Skeletal muscle tissue (tissue), 4 donors: ENCODE measurements around the gene PPFIBP1. TPM values are rescaled to one million over a fixed set of nuclear protein-coding genes. Genes with fewer than 3 reads are reported as not detected.

ENCODE experiments used
- H3K27ac ChIP-seq: one replicate; pipeline ENCODE4 v1.7.0; 2013; ENCODE audit warnings: mild to moderate bottlenecking, low read depth, low read length, inconsistent platforms
- H3K27me3 ChIP-seq, 3 donors: one replicate each; pipeline ENCODE4 v1.7.0; 2013; ENCODE audit warnings: low read length in 3 of 3; ENCODE audit not compliant: control insufficient read depth in 3 of 3, insufficient read depth in 3 of 3
- H3K36me3 ChIP-seq, 3 donors: one replicate each; pipeline ENCODE4 v1.7.0; 2013; ENCODE audit warnings: low read length in 3 of 3; ENCODE audit not compliant: control insufficient read depth in 3 of 3, insufficient read depth in 3 of 3
- H3K4me1 ChIP-seq, 3 donors: one replicate each; pipeline ENCODE4 v1.7.0; 2013; ENCODE audit warnings: low read length in 3 of 3, mild to moderate bottlenecking in 3 of 3; ENCODE audit not compliant: control insufficient read depth in 3 of 3, insufficient read depth in 3 of 3
- H3K4me3 ChIP-seq, 3 donors: one replicate each; pipeline ENCODE4 v1.7.0; 2013; ENCODE audit warnings: low read length in 3 of 3
- H3K9ac ChIP-seq, 3 donors: one replicate each; pipeline ENCODE4 v1.7.0; 2013; ENCODE audit warnings: low read length in 3 of 3, mild to moderate bottlenecking in 3 of 3, moderate library complexity in 2 of 3, low read depth in 1 of 3
- H3K9me3 ChIP-seq, 3 donors: one replicate each; pipeline ENCODE4 v1.7.0; 2013; ENCODE audit warnings: low read length in 3 of 3; ENCODE audit not compliant: control insufficient read depth in 3 of 3
- total RNA-seq: library from RNA; depleted of rRNA; stranded (reverse); fragments of >200 nt; gene quantifications from one replicate; pipeline ENCODE4 v1.2.3, GENCODE V29; 2014
- donor health status: Osteomylitis.

Gene PPFIBP1
- total RNA-seq = 49.1 TPM

DNA sequence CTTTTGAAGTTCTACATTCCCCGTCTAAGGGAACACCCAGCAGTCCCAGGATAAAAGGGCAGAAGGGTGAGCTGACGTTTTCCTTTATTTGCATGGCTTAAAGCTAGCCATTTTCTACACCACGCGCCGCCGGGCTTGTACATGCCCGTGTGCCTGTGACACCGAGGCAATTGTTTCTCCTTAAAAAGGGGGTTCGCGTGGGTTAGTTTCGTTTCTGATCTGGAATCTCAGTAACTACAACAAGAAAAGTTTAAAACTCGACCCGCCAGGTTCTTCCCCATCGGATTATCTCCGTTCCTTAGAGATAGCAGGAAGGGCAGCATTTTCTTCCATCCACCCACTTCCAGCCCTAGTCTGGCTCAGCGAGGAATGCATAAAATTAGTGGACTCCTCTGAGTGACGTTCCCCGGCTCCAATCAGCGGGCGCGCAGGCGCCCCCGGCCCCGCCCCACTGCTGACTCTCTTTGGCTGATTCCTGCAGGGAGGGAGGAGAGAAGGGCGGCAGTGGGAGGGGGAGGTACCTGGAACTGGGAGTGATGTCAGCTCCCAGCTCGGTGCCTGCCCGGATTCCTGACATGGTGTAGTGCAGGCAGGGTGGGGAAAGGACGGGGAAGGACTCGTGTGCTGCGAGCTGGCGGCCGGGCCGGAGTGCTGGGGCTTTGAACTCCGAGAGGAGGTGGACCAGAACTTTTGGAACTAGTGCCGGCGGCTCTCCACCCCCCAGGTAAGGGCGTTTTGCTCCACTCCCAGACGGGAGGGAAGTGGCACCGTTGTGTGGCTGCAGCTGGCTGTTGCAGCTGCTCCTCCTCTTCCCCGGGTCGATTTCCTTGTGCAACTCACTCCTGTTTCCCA, at the start of gene PPFIBP1:
Gene PPFIBP1 (plus strand): TSS at position 565 of the 852 bp plus-strand sequence. CDS start 109,191 bp downstream, outside the sequence.
- no peaks in the 10 kb centered on the region for H3K36me3 ChIP-seq
- H3K9me3 ChIP-seq = no peaks in the 10 kb centered on the region
- peak within 1 kb of the TSS; percentile 87 to 98 (median 88) for H3K4me3 ChIP-seq
- H3K4me1 ChIP-seq = peaks cover 7 to 10% (median 9%) of the 10 kb centered on the region in 3 donors
- peak within 1 kb of the TSS; percentile 91 for H3K27ac ChIP-seq
- peak within 1 kb of the TSS; percentile 81 to 93 (median 89) for H3K9ac ChIP-seq
- no peaks in the 10 kb centered on the region for H3K27me3 ChIP-seq

DNA sequence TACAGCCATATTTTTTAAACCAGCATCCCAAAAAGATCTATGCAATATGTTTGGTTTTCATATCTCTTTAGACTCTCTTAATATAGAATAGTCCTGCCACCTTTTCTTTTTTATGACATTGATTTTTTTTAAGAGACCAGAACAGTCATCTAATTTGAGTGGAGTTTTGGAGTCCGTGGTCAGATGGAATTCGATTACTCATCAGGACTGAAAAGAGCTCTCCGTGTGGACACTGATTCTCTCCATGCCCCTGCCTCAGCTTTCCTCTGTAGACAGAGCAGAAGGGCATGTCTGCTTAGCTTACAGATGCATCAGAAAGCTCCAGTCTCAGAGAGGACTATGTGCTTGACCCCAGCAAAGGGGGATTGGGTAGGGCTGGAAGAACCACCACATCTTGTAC, 49.7 kb upstream of the PPFIBP1 start:
- Histone ChIP-seq H3K4me1 (peaks cover 0 to 6% (median 3%) of the 10 kb centered on the region in 3 donors), H3K9ac (no peak overlapping the region), H3K36me3 (no peaks in the 10 kb centered on the region), H3K4me3 (peak overlapping the region in 1 of 3 donors; percentile 42), H3K9me3 (peaks cover 4 to 12% (median 4%) of the 10 kb centered on the region in 3 donors), H3K27me3 (no peaks in the 10 kb centered on the region), H3K27ac (no peak overlapping the region)

DNA sequence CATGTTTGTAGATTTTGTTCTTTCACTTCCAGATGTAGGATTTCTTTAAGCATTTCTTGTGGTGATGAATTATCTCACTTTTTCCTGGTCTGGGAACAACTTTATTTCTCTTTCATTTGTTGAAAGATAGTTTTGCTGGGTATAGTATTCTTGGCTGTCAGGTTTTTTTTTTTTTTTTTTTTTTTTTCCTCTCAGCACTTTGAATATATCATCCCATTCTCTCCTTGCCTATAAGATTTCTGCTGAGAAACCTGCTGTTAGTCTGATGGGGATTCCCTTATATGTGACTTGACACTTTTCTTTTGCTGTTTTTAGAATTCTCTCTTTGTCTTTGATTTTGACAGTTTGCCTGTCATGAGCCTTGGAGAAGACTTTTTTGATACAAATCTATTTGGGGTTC, 47.0 kb upstream of the PPFIBP1 start:
- H3K27ac ChIP-seq = no peak overlapping the region
- H3K4me3 ChIP-seq = no peak overlapping the region
- H3K9me3 ChIP-seq = peaks cover 4 to 12% (median 4%) of the 10 kb centered on the region in 3 donors
- H3K36me3 ChIP-seq = no peaks in the 10 kb centered on the region
- H3K9ac ChIP-seq = no peak overlapping the region
- peaks cover 0 to 6% (median 3%) of the 10 kb centered on the region in 3 donors for H3K4me1 ChIP-seq
- no peaks in the 10 kb centered on the region for H3K27me3 ChIP-seq

DNA sequence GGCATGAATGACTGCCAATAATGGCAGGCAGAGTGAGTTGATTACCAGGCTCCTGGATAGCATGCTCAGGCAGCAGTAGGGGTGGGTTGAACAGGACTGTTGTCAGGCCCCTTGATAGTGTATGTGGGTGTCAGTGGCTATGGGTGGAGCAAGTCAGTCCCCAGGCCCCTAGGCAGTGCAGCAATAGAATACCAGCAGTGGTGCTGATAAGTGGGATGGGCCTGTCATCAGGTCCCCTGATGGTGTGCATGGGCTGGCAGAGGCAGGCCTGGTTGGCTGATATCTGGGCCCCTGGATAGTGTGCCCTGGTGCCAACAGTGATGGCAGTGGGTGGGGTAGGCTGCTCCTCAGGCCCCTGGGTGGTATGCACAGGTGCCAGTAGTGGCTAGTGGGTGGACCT, 45.1 kb upstream of the PPFIBP1 start:
- Histone ChIP-seq H3K9me3 (peaks cover 4 to 12% (median 4%) of the 10 kb centered on the region in 3 donors), H3K4me3 (no peak overlapping the region), H3K36me3 (no peaks in the 10 kb centered on the region), H3K4me1 (peaks cover 0 to 6% (median under 1%) of the 10 kb centered on the region in 3 donors), H3K27me3 (no peaks in the 10 kb centered on the region), H3K9ac (no peak overlapping the region), H3K27ac (no peak overlapping the region)

DNA sequence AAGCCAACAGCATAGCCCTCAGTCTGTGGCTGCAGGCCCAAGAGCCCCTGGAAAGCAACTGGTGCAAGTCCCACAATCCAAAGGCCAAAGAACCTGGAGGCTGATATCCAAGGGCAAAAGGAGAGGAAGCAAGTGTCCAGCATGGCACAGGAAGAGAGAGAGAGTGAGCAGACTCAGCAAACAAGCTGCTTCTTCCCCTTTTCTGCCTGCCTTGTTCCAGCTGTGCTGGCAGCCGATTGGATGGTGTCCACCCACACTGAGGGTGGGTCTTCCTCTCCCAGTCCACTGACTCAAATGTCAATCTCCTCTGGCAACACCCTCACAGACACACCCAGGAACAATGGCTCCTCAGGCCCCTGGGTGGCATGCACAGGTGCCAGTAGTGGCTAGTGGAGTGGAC, 44.0 kb upstream of the PPFIBP1 start:
- H3K9ac ChIP-seq = no peak overlapping the region
- H3K36me3 ChIP-seq = no peaks in the 10 kb centered on the region
- H3K4me3 ChIP-seq = no peak overlapping the region
- H3K27ac ChIP-seq = no peak overlapping the region
- no peaks in the 10 kb centered on the region for H3K27me3 ChIP-seq
- peaks cover 4 to 12% (median 4%) of the 10 kb centered on the region in 3 donors for H3K9me3 ChIP-seq
- H3K4me1 ChIP-seq = no peaks in the 10 kb centered on the region

DNA sequence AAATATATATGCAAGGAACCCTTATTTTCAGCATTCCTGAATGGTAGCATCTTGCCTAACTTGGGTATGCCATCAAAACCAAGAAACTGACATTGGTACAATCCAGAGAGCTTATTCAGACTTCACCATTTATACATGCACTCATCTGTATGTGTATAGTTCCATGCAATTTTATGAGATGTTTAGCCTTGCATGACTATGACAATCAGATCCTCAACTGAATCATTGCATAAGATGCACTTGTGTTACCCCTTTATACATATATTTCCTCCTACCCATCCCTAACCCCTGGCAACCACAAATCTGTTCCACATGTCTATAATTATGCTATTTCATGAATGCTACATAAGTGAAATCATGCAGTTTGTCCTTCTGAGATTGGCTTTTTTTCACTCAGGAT, 37.0 kb upstream of the PPFIBP1 start:
- no peak overlapping the region for H3K9ac ChIP-seq
- H3K36me3 ChIP-seq = no peaks in the 10 kb centered on the region
- no peak overlapping the region for H3K27ac ChIP-seq
- no peak overlapping the region for H3K4me3 ChIP-seq
- no peaks in the 10 kb centered on the region for H3K9me3 ChIP-seq
- no peaks in the 10 kb centered on the region for H3K4me1 ChIP-seq
- H3K27me3 ChIP-seq = no peaks in the 10 kb centered on the region

DNA sequence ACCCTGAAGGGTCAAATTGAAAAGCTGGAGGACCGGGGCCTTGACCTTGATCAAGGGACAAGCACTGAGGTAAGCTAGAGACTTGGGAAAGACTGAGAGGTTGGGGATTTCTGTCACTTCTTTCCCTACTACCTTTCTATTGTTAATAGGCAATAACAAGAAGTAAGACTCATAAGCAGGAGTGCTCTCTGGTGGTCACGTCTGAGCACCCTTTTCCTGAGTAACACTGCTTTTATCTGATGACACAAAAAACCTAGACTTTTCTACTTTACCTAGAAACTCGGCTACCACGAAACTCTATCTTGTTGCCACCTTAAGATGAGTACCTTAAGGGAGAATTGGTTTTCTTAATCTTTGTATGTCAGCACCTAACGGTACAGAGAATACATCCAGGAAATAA, 35.5 kb upstream of the PPFIBP1 start:
- H3K9ac ChIP-seq = no peak overlapping the region
- no peaks in the 10 kb centered on the region for H3K4me1 ChIP-seq
- H3K9me3 ChIP-seq = no peaks in the 10 kb centered on the region
- H3K27me3 ChIP-seq = no peaks in the 10 kb centered on the region
- no peak overlapping the region for H3K4me3 ChIP-seq
- H3K27ac ChIP-seq = no peak overlapping the region
- H3K36me3 ChIP-seq = no peaks in the 10 kb centered on the region

DNA sequence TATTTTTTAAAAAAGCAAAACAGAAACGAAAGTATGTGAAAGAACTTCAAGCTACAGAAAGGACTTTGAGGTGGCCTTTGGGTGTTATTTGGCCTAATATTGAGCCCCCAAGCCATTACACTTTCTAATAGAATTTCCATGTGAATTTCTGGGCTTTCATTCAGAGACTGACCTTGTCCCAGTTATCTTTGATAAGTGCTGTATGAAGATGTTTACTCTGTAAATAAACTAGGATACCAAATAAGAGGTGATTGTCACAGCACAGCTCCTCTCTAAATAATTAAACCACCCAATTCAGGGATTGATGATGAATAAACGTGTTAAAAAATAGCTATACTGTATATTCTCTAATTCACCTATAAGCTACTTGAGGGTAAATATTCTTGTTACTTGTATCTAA, 32.8 kb upstream of the PPFIBP1 start:
- no peaks in the 10 kb centered on the region for H3K36me3 ChIP-seq
- H3K4me1 ChIP-seq = no peaks in the 10 kb centered on the region
- no peak overlapping the region for H3K27ac ChIP-seq
- H3K9ac ChIP-seq = no peak overlapping the region
- no peak overlapping the region for H3K4me3 ChIP-seq
- H3K27me3 ChIP-seq = no peaks in the 10 kb centered on the region
- H3K9me3 ChIP-seq = no peaks in the 10 kb centered on the region

DNA sequence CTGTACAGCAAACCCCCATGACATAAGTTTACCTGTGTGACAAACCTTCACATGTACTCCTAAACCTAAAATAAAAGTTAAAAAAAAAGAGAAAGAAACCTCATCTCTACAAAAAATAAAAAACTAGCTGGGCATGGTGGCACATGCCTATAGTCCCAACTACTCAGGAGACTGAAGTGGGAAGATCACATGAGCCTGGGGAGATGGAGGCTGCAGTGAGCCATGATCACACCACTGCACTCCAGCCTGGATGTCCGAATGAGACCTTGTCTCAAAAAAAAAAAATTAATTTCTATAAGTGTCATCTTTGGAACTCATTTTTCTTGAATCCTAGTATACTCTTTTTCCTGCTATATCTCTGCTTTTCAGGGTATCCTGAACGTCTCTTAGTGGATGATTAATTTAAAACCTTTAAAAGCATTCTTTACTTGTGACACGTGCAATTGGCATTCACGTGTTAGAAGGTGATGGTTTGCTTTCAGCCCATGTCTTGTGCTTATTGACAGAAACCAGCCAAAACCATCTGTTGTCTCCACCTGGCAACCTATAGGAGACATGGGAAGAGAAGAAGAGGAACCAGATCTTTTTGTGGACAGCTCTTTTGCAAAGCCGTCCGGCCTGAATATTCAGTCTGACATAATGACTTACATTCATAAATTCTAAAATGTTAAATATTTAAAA, 30.6 kb upstream of the PPFIBP1 start:
- H3K9me3 ChIP-seq = no peaks in the 10 kb centered on the region

DNA sequence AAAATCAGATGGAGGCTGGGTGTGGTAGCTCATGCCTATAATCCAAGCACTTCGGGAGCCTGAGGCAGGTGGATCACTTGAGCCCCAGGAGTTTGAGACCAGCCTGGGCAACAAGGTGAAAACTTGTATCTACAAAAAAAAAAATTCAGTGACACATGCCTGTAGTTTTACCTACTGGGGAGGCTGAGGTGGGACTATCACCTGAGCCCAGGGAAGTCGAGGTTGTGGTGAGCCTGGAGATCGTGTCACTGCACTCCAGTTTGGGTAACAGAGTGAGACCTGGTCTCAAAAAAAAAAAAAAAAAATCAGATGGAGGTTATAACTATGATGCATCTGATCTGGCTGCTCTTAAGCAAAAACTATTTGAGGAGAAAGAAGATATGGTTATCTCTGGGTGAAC, 26.6 kb upstream of the PPFIBP1 start:
- Histone ChIP-seq H3K9me3 (no peaks in the 10 kb centered on the region), H3K27me3 (no peaks in the 10 kb centered on the region), H3K4me1 (no peaks in the 10 kb centered on the region), H3K27ac (no peak overlapping the region), H3K36me3 (no peaks in the 10 kb centered on the region), H3K9ac (no peak overlapping the region), H3K4me3 (no peak overlapping the region)

More for the DNA sequence above, 30.6 kb upstream of the PPFIBP1 start:
- H3K36me3 ChIP-seq = no peaks in the 10 kb centered on the region
- H3K9ac ChIP-seq = no peak overlapping the region
- no peaks in the 10 kb centered on the region for H3K4me1 ChIP-seq
- H3K27ac ChIP-seq = no peak overlapping the region
- H3K27me3 ChIP-seq = no peaks in the 10 kb centered on the region
- H3K4me3 ChIP-seq = no peak overlapping the region
